H1 (cell line): ENCODE data around the gene PLPPR2. TPM values are rescaled to one million over a fixed set of nuclear protein-coding genes. Genes with fewer than 3 reads are reported as not detected.

Experiments used
- CTCF ChIA-PET: fragments of 300-600 bp; sonication (Branson Sonifier 250); formaldehyde crosslinking; loops from one replicate; lab custom pipeline; 2021; ENCODE audit not compliant: partially characterized antibody; lab: Charles Lee
- POLR2A ChIA-PET: fragments of 300-600 bp; sonication (Branson Sonifier 250); formaldehyde crosslinking; loops from one replicate; lab custom pipeline; 2021; ENCODE audit warnings: inconsistent platforms; ENCODE audit not compliant: partially characterized antibody; lab: Charles Lee
- DNase-seq, 2 experiments: peaks; one replicate each; pipeline versions ENCODE4 v3.0.0 to v3.0.0-alpha.2; 2010 to 2022; ENCODE audit warnings: low spot score in 2 of 2, low read depth in 1 of 2, mixed read lengths in 1 of 2
- FAIRE-seq: peaks from 2 replicates; lab custom pipeline; 2011; peaks lifted over from hg19 to GRCh38; lab: Jason Lieb, UNC
- H2AFZ ChIP-seq: 2 replicates; pipeline ENCODE4 v1.8.1; 2012; ENCODE audit warnings: low read length, inconsistent platforms
- H2AK5ac ChIP-seq: 2 replicates; pipeline ENCODE4 v1.6.1; 2013; ENCODE audit warnings: low read depth, low read length
- H2BK120ac ChIP-seq: replicated peaks from 2 replicates; pipeline ENCODE3; 2013; ENCODE audit warnings: low read depth, low read length, inconsistent platforms
- H2BK12ac ChIP-seq: 2 replicates; pipeline ENCODE4 v1.6.1; 2013; ENCODE audit warnings: low read depth, low read length
- H2BK15ac ChIP-seq: 2 replicates; pipeline ENCODE4 v1.6.1; 2013; ENCODE audit warnings: low read length
- H2BK20ac ChIP-seq: 2 replicates; pipeline ENCODE4 v1.6.1; 2013; ENCODE audit warnings: low read length
- H2BK5ac ChIP-seq: 2 replicates; pipeline ENCODE4 v1.6.1; 2013; ENCODE audit warnings: low read depth, low read length
- H3K14ac ChIP-seq: 2 replicates; pipeline ENCODE4 v1.6.1; 2013; ENCODE audit warnings: inconsistent platforms; ENCODE audit not compliant: insufficient read length
- H3K18ac ChIP-seq: 2 replicates; pipeline ENCODE4 v1.6.1; 2013; ENCODE audit warnings: low read length; ENCODE audit errors: extremely low read depth
- H3K23ac ChIP-seq: 2 replicates; pipeline ENCODE4 v1.6.1; 2013; ENCODE audit warnings: inconsistent platforms; ENCODE audit not compliant: insufficient read length
- H3K23me2 ChIP-seq: 2 replicates; pipeline ENCODE4 v1.6.1; 2013; ENCODE audit warnings: low read depth, low read length
- H3K27ac ChIP-seq: 2 replicates; pipeline ENCODE4 v1.6.1; 2011; ENCODE audit warnings: low read depth, low read length, inconsistent platforms
- H3K27me3 ChIP-seq, 4 experiments: replicated peaks in 1 of 4; 1 replicate in 1 of 4; 2 replicates in 3 of 4; pipeline versions ENCODE4 v1.6.1 to v1.8.1; 2011 to 2013; ENCODE audit warnings: low read length in 3 of 4, mild to moderate bottlenecking in 3 of 4, inconsistent platforms in 2 of 4, mixed read lengths in 2 of 4, moderate library complexity in 1 of 4; ENCODE audit not compliant: control insufficient read depth in 3 of 4, insufficient read depth in 3 of 4; ENCODE audit errors: extremely low read depth in 1 of 4
- H3K36me3 ChIP-seq, 4 experiments: 2 replicates each; pipeline versions ENCODE4 v1.6.1 to v1.8.1; 2011 to 2013; ENCODE audit warnings: mild to moderate bottlenecking in 4 of 4, low read length in 3 of 4, moderate library complexity in 2 of 4, control low read depth in 1 of 4, inconsistent platforms in 1 of 4; ENCODE audit not compliant: insufficient read depth in 4 of 4, control insufficient read depth in 2 of 4
- H3K4ac ChIP-seq: replicated peaks from 2 replicates; pipeline ENCODE3; 2013; ENCODE audit warnings: low read length, low read depth, mixed read lengths, inconsistent platforms; ENCODE audit not compliant: insufficient read length
- H3K4me1 ChIP-seq, 4 experiments: replicated peaks in 1 of 4; 1 replicate in 1 of 4; 2 replicates in 3 of 4; pipeline versions ENCODE4 v1.6.1 to v1.8.1; 2011 to 2013; ENCODE audit warnings: low read length in 3 of 4, inconsistent platforms in 2 of 4, mixed read lengths in 1 of 4; ENCODE audit not compliant: insufficient read depth in 4 of 4, control insufficient read depth in 3 of 4
- H3K4me2 ChIP-seq, 2 experiments: 2 replicates each; pipeline versions ENCODE4 v1.6.1 to v1.8.1; 2011 to 2013; ENCODE audit warnings: low read depth in 2 of 2, low read length in 2 of 2, control low read depth in 1 of 2, inconsistent platforms in 1 of 2, mild to moderate bottlenecking in 1 of 2; ENCODE audit not compliant: insufficient read depth in 1 of 2
- H3K4me3 ChIP-seq, 4 experiments: fragments of 200-600, 300-600 bp in 1 of 4; sonication (generic), shearing (Covaris generic), sonication (Bioruptor Twin) in 1 of 4; 2 replicates each; pipeline versions ENCODE4 v1.5.1 to v1.8.1; 2011 to 2016; ENCODE audit warnings: low read length in 4 of 4, low read depth in 3 of 4, control low read depth in 2 of 4, inconsistent platforms in 2 of 4, mild to moderate bottlenecking in 2 of 4, mixed read lengths in 1 of 4, moderate library complexity in 1 of 4; ENCODE audit not compliant: insufficient read depth in 2 of 4; ENCODE audit errors: extremely low read depth in 1 of 4
- H3K56ac ChIP-seq: replicated peaks from 2 replicates; pipeline ENCODE3; 2013; ENCODE audit warnings: low read depth, mild to moderate bottlenecking, mixed read lengths, low read length, inconsistent platforms; ENCODE audit not compliant: insufficient read length
- H3K79me1 ChIP-seq: 2 replicates; pipeline ENCODE4 v1.6.1; 2013; ENCODE audit warnings: low read depth, low read length, control low read depth
- H3K79me2 ChIP-seq, 2 experiments: 2 replicates each; pipeline versions ENCODE4 v1.6.1 to v1.8.1; 2012 to 2013; ENCODE audit warnings: low read length in 2 of 2, mild to moderate bottlenecking in 2 of 2, inconsistent platforms in 1 of 2; ENCODE audit not compliant: insufficient read depth in 2 of 2, control insufficient read depth in 1 of 2
- H3K9ac ChIP-seq, 4 experiments: replicated peaks in 1 of 4; 1 replicate in 1 of 4; 2 replicates in 3 of 4; pipeline versions ENCODE4 v1.6.1 to v1.8.1; 2011 to 2013; ENCODE audit warnings: low read depth in 3 of 4, low read length in 3 of 4, control low read depth in 2 of 4, mild to moderate bottlenecking in 2 of 4, moderate library complexity in 2 of 4, inconsistent platforms in 1 of 4; ENCODE audit errors: extremely low read depth in 1 of 4
- H3K9me3 ChIP-seq, 2 experiments: 2 replicates each; pipeline versions ENCODE4 v1.6.1 to v1.8.1; 2012 to 2013; ENCODE audit warnings: mild to moderate bottlenecking in 2 of 2, moderate library complexity in 2 of 2, control low read depth in 1 of 2, inconsistent platforms in 1 of 2, low read depth in 1 of 2, low read length in 1 of 2, mixed read lengths in 1 of 2; ENCODE audit not compliant: insufficient read depth in 2 of 2
- H4K20me1 ChIP-seq, 2 experiments: replicated peaks in 1 of 2; 2 replicates each; pipeline versions ENCODE3 to v1.8.1; 2011 to 2013; ENCODE audit warnings: inconsistent platforms in 2 of 2, low read length in 2 of 2, mild to moderate bottlenecking in 1 of 2; ENCODE audit not compliant: insufficient read depth in 2 of 2, control insufficient read depth in 1 of 2
- H4K5ac ChIP-seq: 2 replicates; pipeline ENCODE4 v1.6.1; 2013; ENCODE audit warnings: low read length, low read depth, mixed read lengths, inconsistent platforms; ENCODE audit not compliant: insufficient read length
- H4K8ac ChIP-seq: 2 replicates; pipeline ENCODE4 v1.8.0; 2013; ENCODE audit warnings: mild to moderate bottlenecking, moderate library complexity, low read length, inconsistent platforms; ENCODE audit not compliant: insufficient read depth; ENCODE audit errors: extremely low read depth
- H4K91ac ChIP-seq: replicated peaks from 2 replicates; pipeline ENCODE3; 2013; ENCODE audit warnings: low read length, mixed read lengths, inconsistent platforms; ENCODE audit not compliant: insufficient read length
- CBX5 ChIP-seq: fragments of 300-800, 300-1000 bp; sonication (generic); IDR thresholded peaks from 2 replicates; pipeline ENCODE4 v1.7.1; 2016; ENCODE audit warnings: antibody characterized with exemption, low read length, low read depth
- CBX8 ChIP-seq: fragments of 300-800, 300-1000 bp; sonication (generic); IDR thresholded peaks from 2 replicates; pipeline ENCODE4 v1.7.1; 2016; ENCODE audit warnings: low read depth, low read length, borderline replicate concordance
- EGR1 ChIP-seq: IDR thresholded peaks from 2 replicates; pipeline ENCODE4 v1.6.1; 2011; ENCODE audit warnings: low read depth, low read length, borderline replicate concordance
- EZH2 ChIP-seq: fragments of 200-600 bp; sonication (generic); IDR thresholded peaks from 2 replicates; pipeline ENCODE4 v1.7.1; 2012; ENCODE audit warnings: low read depth, mild to moderate bottlenecking, moderate library complexity, low read length, inconsistent platforms; ENCODE audit not compliant: severe bottlenecking
- HDAC2 ChIP-seq, 2 experiments: fragments of 300-600 bp in 1 of 2; sonication (generic) in 1 of 2; IDR thresholded peaks; 2 replicates each; pipeline ENCODE4 v1.6.1; 2011 to 2012; ENCODE audit warnings: low read depth in 2 of 2, low read length in 2 of 2, mild to moderate bottlenecking in 2 of 2, moderate library complexity in 2 of 2, borderline replicate concordance in 1 of 2, inconsistent platforms in 1 of 2
- KDM1A ChIP-seq: fragments of 200-600, 300-600 bp; sonication (generic); IDR thresholded peaks from 2 replicates; pipeline ENCODE4 v1.7.1; 2016; ENCODE audit warnings: mild to moderate bottlenecking, low read length, borderline replicate concordance
- KDM5A ChIP-seq: fragments of 200-600 bp; IDR thresholded peaks from 2 replicates; pipeline ENCODE4 v1.7.1; 2012; ENCODE audit warnings: mild to moderate bottlenecking, low read length, inconsistent platforms, mixed read lengths
- NRF1 ChIP-seq: IDR thresholded peaks from 2 replicates; pipeline ENCODE4 v1.6.1; 2011; ENCODE audit warnings: mild to moderate bottlenecking, low read depth, low read length, improper control_type of control experiment
- POU5F1 ChIP-seq: IDR thresholded peaks from 2 replicates; pipeline ENCODE4 v1.6.1; 2011; ENCODE audit warnings: low read depth, mild to moderate bottlenecking, low read length, moderate library complexity
- SP2 ChIP-seq: IDR thresholded peaks from 2 replicates; pipeline ENCODE4 v1.6.1; 2012; ENCODE audit warnings: mild to moderate bottlenecking, low read length, inconsistent platforms
- TAF7 ChIP-seq: optimal IDR thresholded peaks from 2 replicates; pipeline ENCODE3; 2011; ENCODE audit warnings: low read depth, mild to moderate bottlenecking, inconsistent platforms, low read length, moderate library complexity, borderline replicate concordance
- TEAD4 ChIP-seq: IDR thresholded peaks from 2 replicates; pipeline ENCODE4 v1.6.1; 2012; ENCODE audit warnings: low read depth, low read length, inconsistent platforms, mixed read lengths
- whole genome bisulfite sequencing, 2 experiments: shearing (Covaris generic) in 1 of 2; methylation state at CpG; one replicate each; pipeline versions ENCODE4 v1.1.6 to v1.1.7; 2013 to 2015; ENCODE audit warnings: low lambda C conversion rate in 2 of 2, mixed read lengths in 2 of 2, inconsistent platforms in 1 of 2, low coverage in 1 of 2, missing lambda C conversion rate in 1 of 2; ENCODE audit not compliant: insufficient replicate concordance in 2 of 2, insufficient coverage in 1 of 2, insufficient read length in 1 of 2; ENCODE audit errors: extremely low coverage in 1 of 2, missing lambda C conversion rate in 1 of 2; 5-methylcytosine and 5-hydroxymethylcytosine counted together
- polyA plus RNA-seq, 7 experiments: library from polyadenylated mRNA; depleted of rRNA in 3 of 7; stranded (reverse) in 5 of 7; unstranded in 2 of 7; fragments of >200 nt in 5 of 7; fragments of 200-250 nt in 2 of 7; gene quantifications; 1 replicate in 5 of 7; 2 replicates in 1 of 7; 4 replicates in 1 of 7; pipeline versions ENCODE4 v1.2.1 to v1.2.3, GENCODE V29; 2011 to 2013; ENCODE audit warnings: missing spikeins in 2 of 7, mixed read lengths in 2 of 7
- total RNA-seq: library from RNA; stranded (reverse); fragmentation: NEBNext Ultra II Directional; extraction: Animal tissue kit (Norgen Biotek cat#: 25700); gene quantifications from 2 replicates; pipeline ENCODE4 v1.2.1, GENCODE V29; 2021

The PLPPR2 gene
- total and polyA plus RNA-seq, 2 of the 8 experiments (the other 6 are each of a cell fraction or from before 2014, with no cell fraction given), result 7.2 to 11.7 TPM

- H3K4me2 ChIP-seq, result no peak overlapping the region
- POLR2A ChIA-PET, result interaction anchor here (0.6 to 2.1 kb wide), 6 partner anchors 10 to 1517 kb away, joined by 3 to 7 read pairs (median 5); partner anchors contain the start of genes CCDC159, EPOR and TMEM205
- no peak overlapping the region for H2AFZ ChIP-seq
- H3K36me3 ChIP-seq, result peaks cover 0 to 24% (median 5%) of the 10 kb centered on the region in 4 experiments; a peak in 7 of 8 replicates
- H2BK120ac ChIP-seq, result no peak overlapping the region
- H4K20me1 ChIP-seq, result no peaks in the 10 kb centered on the region
- H3K14ac ChIP-seq, result no peak overlapping the region
- no peaks in the 10 kb centered on the region for H3K79me1 ChIP-seq
- H2BK12ac ChIP-seq, result no peak overlapping the region
- WGBS, 2 experiments, result 92% methylated on average over 22 of the region's 22 CpGs; no CpG with 5 or more reads in 1 of the 2 experiments
- no peaks in the 10 kb centered on the region for H3K9me3 ChIP-seq
- no peak overlapping the region for H2BK20ac ChIP-seq
- H3K4ac ChIP-seq, result no peak overlapping the region
- no peak overlapping the region for H2BK15ac ChIP-seq
- H3K4me1 ChIP-seq, result peaks cover 0 to 2% (median 0%) of the 10 kb centered on the region in 4 experiments; a peak in 1 of 7 replicates
- no peak for TF ChIP-seq TAF7
- TF ChIP-seq POU5F1, result no peak
- TF ChIP-seq TEAD4, result no peak
- TF ChIP-seq KDM1A, result no peak
- TF ChIP-seq KDM5A, result no peak
- no peak for TF ChIP-seq CBX5
- no peak for TF ChIP-seq CBX8
- TF ChIP-seq SP2, result no peak
- no peak for TF ChIP-seq HDAC2 (IDR thresholded peaks at IDR 0.05; ENCODE audit: borderline replicate concordance in 1 of 2, low read depth in 2 of 2, low read length in 2 of 2)
- no peak for TF ChIP-seq EGR1
- TF ChIP-seq EZH2, result no peak
- TF ChIP-seq NRF1, result no peak
- H3K23me2 ChIP-seq, result peaks cover 2% of the 10 kb centered on the region; the same call in 1 of the 2 replicates
- DNase-seq (no peak), FAIRE-seq (no peak)
- no peak overlapping the region for H3K23ac ChIP-seq
- no peak overlapping the region for H3K56ac ChIP-seq
- no peak overlapping the region for H3K9ac ChIP-seq
- H3K18ac ChIP-seq, result no peak overlapping the region
- H4K5ac ChIP-seq, result no peak overlapping the region
- no peak overlapping the region for H3K27ac ChIP-seq
- no peak overlapping the region for H3K4me3 ChIP-seq
- CTCF ChIA-PET, result interaction anchor here (0.8 to 4.1 kb wide), 8 partner anchors 9 to 109 kb away, joined by 3 to 19 read pairs (median 4); partner anchors contain the start of genes ODAD3 and PRKCSH
- peak overlapping the region; percentile 11; the same call in 1 of the 2 replicates for H4K8ac ChIP-seq
- H3K79me2 ChIP-seq, result no peaks in the 10 kb centered on the region
- no peaks in the 10 kb centered on the region for H3K27me3 ChIP-seq
- H2AK5ac ChIP-seq, result no peak overlapping the region
- H2BK5ac ChIP-seq, result no peak overlapping the region
- H4K91ac ChIP-seq, result no peak overlapping the region
These were observed 41.9 kb downstream of the PLPPR2 start for GRCh38 chr19:11397089-11397610.
